Activated CD4-positive, alpha-beta T cell treated with anti-CD3 and anti-CD28 coated beads for 36 hours (primary cell): ENCODE results near the gene KIF9. TPM values are rescaled to one million over a fixed set of nuclear protein-coding genes. Genes with fewer than 3 reads are reported as not detected.
"Not testable (repeated sequence)": the region's sequence is repeated elsewhere in the genome, so short reads cannot be mapped to it uniquely, and the experiment has no call there.

Experiments
- ATAC-seq: fragments of 200-7000 bp; cut with Tn5 transposase; one replicate; pipeline ENCODE4 v1.10.0; 2021; ENCODE audit warnings: mild to moderate bottlenecking, moderate library complexity
- CTCF ChIA-PET: fragments of 350-600 bp; sonication (Branson Sonifier 250); formaldehyde crosslinking; loops from one replicate; lab custom pipeline; 2021; ENCODE audit warnings: antibody characterized with exemption; lab: Charles Lee
- POLR2A ChIA-PET: fragments of 350-600 bp; sonication (Branson Sonifier 250); formaldehyde crosslinking; loops from one replicate; lab custom pipeline; 2021; ENCODE audit warnings: antibody characterized with exemption, inconsistent platforms; lab: Charles Lee
- DNase-seq: peaks from one replicate; pipeline ENCODE4 v3.0.0-alpha.2; 2020
- H3K27ac Mint-ChIP-seq: one replicate; pipeline ENCODE4 v1.8.0; 2021; ENCODE audit warnings: mixed read lengths
- H3K27me3 Mint-ChIP-seq: one replicate; pipeline ENCODE4 v1.8.0; 2021; ENCODE audit warnings: mixed read lengths
- H3K36me3 Mint-ChIP-seq: one replicate; pipeline ENCODE4 v1.8.0; 2021; ENCODE audit warnings: low read depth, mixed read lengths
- H3K4me1 Mint-ChIP-seq: one replicate; pipeline ENCODE4 v1.8.0; 2021; ENCODE audit warnings: mixed read lengths
- H3K4me3 Mint-ChIP-seq: one replicate; pipeline ENCODE4 v1.8.0; 2021; ENCODE audit warnings: mild to moderate bottlenecking, moderate library complexity, mixed read lengths
- H3K9me3 Mint-ChIP-seq: one replicate; pipeline ENCODE4 v1.8.0; 2021; ENCODE audit warnings: low read depth, mixed read lengths
- intact Hi-C, 2 experiments: fragments of 100-400 bp; cut with DNase I in 1 of 2; cut with micrococcal nuclease in 1 of 2; formaldehyde crosslinking; loops; one replicate each; pipeline versions ENCODE4 v1.14.2 to v1.15.1; 2022 to 2024; cut with DNase I, micrococcal nuclease
- total RNA-seq, 2 experiments: library from RNA; stranded (reverse); gene quantifications; one replicate each; pipeline ENCODE4 v1.2.3, GENCODE V29; 2021

Gene KIF9
- total RNA-seq, 2 experiments from 2014 or later, result 2.7 to 5.3 TPM

DNA sequence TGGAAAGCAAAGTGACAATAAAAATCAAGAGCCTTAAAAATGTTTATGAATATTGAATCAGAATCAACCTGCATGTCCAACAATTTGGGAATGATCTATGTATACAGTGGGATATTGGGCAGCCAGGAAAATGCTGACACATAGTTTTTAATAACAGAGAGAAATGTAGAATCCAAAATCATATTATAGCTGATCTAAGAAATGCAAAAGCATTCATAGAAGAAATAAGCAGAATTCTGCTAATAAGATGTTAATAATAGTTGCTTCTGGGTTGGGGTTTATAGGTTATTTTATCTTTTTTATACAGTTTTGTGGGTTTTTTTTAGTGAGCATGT is 15.1 kb downstream of the KIF9 start:
- CTCF ChIA-PET, result no interaction called here
- H3K9me3 Mint-ChIP-seq, result no peaks in the 10 kb centered on the region
- no peaks in the 10 kb centered on the region for H3K36me3 Mint-ChIP-seq
- H3K4me3 Mint-ChIP-seq, result no peak overlapping the region
- no peaks in the 10 kb centered on the region for H3K27me3 Mint-ChIP-seq
- intact Hi-C loops, result no loop called here
- DNase-seq (no peak), ATAC-seq (no peak)
- peaks cover 6% of the 10 kb centered on the region for H3K4me1 Mint-ChIP-seq
- POLR2A ChIA-PET, result no interaction called here
- H3K27ac Mint-ChIP-seq, result no peak overlapping the region

DNA sequence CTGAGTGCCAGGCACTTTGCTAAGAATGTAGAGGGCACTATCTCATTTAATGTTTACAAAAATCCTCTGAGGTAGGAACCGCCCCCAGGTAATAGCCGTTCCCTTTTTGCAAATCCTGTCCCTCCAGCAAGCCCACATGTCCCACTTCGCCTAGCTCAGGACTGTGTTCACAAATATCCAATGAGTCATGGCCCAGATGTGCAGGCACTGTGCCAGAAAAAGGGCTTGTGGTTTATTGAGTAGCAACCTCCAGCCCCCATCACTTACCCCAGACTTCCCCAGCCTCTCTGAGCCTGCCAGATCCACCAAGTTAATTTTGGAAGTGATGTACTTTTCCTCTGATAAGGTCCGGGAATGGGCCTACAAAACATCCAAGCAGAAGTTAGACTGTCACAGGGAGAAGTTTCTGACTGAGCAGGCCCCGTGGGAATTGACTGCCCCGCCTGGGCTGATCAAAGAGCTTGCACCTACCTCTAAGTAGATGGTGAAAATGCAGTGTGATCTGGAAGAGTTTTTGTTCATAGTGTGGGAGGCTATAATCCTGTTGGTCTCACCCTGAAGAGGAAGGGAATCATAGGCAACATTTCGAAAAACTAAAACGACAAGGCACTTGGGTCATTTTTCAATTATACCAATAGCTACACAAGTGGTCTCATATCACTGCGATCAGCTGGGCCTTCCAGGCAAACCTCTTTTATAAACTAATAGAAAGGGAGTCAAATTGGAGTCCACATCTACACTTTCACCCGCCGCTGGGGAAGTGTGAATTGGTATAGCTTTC is 15.7 kb downstream of the KIF9 start:
- ChIA-PET POLR2A (no interaction called here), CTCF (interaction anchor here (0.6 kb wide), 1 partner anchor 257 kb away, joined by 3 read pairs; no protein-coding TSS in a partner anchor)
- Mint-ChIP-seq H3K4me3 (no peak overlapping the region), H3K27me3 (no peaks in the 10 kb centered on the region), H3K36me3 (no peaks in the 10 kb centered on the region), H3K27ac (no peak overlapping the region), H3K4me1 (peaks cover 6% of the 10 kb centered on the region), H3K9me3 (no peaks in the 10 kb centered on the region)
- DNase-seq, result peak; percentile 68
- intact Hi-C loops, result no loop called here
- peak; percentile 53 for ATAC-seq

DNA sequence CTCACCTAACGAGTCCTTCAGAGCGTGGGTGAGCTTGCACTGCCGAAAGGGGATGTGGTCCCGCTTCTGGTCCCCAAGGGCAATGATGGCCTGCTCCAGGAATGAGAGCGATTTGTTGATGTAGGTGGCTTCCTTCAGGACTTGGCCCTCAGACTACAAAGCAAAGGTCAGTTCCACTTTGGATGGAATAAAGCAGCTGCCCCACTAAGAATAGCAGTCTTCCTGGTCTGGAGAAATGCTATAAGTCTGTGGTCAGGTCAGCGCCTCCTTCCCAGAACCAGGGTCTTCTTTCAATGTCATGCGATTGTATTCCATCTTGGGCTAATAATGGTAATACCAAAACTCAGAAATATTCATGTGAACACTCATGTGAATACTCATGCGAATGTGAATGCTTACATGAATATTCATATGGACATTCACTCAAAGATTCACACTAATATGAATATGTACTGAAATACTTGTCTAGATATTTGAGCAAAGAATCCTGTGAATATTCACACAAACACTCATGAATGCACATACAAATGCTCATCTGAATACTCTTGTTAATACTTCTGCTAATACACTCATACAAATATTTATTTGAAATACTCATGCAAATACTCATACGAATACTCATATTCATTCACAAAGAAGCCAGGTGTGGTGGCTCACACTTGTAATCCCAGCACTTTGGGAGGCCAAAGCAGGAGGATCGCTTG is 16.7 kb downstream of the KIF9 start:
- H3K27me3 Mint-ChIP-seq, result no peaks in the 10 kb centered on the region
- no peaks in the 10 kb centered on the region for H3K9me3 Mint-ChIP-seq
- CTCF ChIA-PET, result no interaction called here
- peaks cover 6% of the 10 kb centered on the region for H3K4me1 Mint-ChIP-seq
- POLR2A ChIA-PET, result no interaction called here
- no peaks in the 10 kb centered on the region for H3K36me3 Mint-ChIP-seq
- ATAC-seq (no peak), DNase-seq (no peak)
- no peak overlapping the region for H3K27ac Mint-ChIP-seq
- intact Hi-C loops, result no loop called here
- H3K4me3 Mint-ChIP-seq, result no peak overlapping the region

DNA sequence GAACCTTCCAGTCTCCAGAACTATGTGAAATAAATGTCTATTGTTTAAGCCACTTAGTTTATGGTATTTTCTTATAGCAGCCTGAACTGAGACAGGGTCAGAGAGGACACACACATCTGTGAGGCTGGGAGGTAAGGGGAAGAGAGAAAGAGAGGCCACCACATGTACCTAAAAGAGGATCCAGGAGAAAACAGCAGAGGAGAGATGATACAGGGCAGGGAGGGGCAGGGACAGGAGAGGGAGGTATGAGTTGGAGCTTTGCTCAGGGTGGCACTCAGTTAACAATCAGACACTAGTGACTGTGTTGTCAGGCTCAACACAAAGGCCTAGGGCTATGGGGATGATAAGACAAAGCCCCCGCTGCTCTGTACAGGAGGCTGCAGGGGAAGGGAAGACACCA is 17.6 kb downstream of the KIF9 start:
- H3K27ac Mint-ChIP-seq, result no peak overlapping the region
- CTCF ChIA-PET, result no interaction called here
- no peak overlapping the region for H3K4me3 Mint-ChIP-seq
- H3K27me3 Mint-ChIP-seq, result no peaks in the 10 kb centered on the region
- DNase-seq (no peak), ATAC-seq (no peak)
- H3K9me3 Mint-ChIP-seq, result no peaks in the 10 kb centered on the region
- intact Hi-C loops, result no loop called here
- H3K36me3 Mint-ChIP-seq, result no peaks in the 10 kb centered on the region
- POLR2A ChIA-PET, result no interaction called here
- peaks cover 6% of the 10 kb centered on the region for H3K4me1 Mint-ChIP-seq

DNA sequence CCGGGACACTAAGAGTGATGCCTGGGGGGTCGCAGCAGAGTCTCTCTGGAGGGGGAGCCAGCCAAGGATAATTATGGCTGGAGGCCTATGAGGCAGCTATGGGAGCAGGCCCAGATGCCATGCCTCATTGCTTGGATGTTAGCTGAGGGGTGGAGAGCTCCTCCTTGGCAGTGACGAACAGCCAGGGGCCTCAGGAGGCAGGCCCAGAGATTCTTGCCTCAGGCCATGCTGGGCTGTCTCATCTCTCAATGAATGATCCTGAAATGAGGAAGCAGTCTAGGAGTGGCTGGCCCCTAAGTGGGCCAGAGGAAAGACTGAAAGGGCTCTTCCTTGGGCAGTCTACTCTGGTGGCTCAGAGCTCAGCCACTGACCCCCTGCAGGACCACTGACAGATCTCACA is 21.3 kb downstream of the KIF9 start:
- H3K27ac Mint-ChIP-seq, result no peak overlapping the region
- no peaks in the 10 kb centered on the region for H3K9me3 Mint-ChIP-seq
- H3K36me3 Mint-ChIP-seq, result no peaks in the 10 kb centered on the region
- ATAC-seq (no peak), DNase-seq (no peak)
- intact Hi-C loops, result no loop called here
- no peaks in the 10 kb centered on the region for H3K4me1 Mint-ChIP-seq
- CTCF ChIA-PET, result interaction anchor here (0.7 kb wide), 1 partner anchor 29 kb away, joined by 3 read pairs; no protein-coding TSS in a partner anchor
- H3K4me3 Mint-ChIP-seq, result no peak overlapping the region
- H3K27me3 Mint-ChIP-seq, result no peaks in the 10 kb centered on the region
- POLR2A ChIA-PET, result no interaction called here

DNA sequence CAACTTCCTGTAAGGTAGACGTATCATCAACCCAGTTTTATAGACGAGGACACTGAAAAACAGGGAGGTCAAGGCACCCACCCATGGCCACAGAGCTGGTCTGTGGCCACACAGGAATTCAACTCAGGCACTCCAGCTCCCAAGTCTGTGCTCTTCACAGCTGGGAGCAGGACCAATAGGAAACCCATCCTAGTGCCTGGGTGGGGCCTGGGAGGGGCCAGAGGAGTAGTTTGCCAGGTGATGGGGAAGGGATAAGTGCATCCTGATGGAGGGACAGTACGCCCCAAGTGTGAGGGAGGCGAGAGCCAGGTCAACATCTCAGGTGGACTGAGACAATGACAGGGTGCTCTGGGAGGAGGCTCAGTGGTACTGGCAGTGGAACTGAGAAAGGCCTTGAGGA is 22.0 kb downstream of the KIF9 start:
- intact Hi-C loops, result no loop called here
- Mint-ChIP-seq H3K36me3 (no peaks in the 10 kb centered on the region), H3K9me3 (no peaks in the 10 kb centered on the region), H3K27ac (no peak overlapping the region), H3K4me3 (no peak overlapping the region), H3K27me3 (no peaks in the 10 kb centered on the region), H3K4me1 (no peaks in the 10 kb centered on the region)
- ATAC-seq (no peak), DNase-seq (no peak)
- POLR2A ChIA-PET, result no interaction called here
- CTCF ChIA-PET, result no interaction called here

DNA sequence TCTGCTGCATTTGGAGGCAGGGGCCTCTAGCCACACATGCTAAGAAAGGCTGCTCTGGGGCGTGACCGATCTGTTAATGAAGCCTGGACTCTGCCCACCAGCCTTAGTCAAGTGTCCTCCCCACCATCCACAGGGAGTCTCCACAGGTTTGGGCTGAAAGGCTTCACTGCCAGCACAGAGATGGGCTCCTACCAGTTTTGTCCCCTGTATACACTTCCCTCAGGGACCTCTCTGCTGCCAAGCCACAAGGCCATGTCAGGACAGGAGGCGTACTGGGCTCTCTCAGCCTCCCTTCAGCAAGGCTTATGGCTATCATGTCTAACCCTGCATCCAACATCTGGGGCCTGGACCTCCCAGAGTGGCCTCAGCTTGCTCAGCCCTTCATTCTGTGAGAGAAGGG is 23.5 kb downstream of the KIF9 start:
- H3K27me3 Mint-ChIP-seq, result no peaks in the 10 kb centered on the region
- no peaks in the 10 kb centered on the region for H3K9me3 Mint-ChIP-seq
- H3K4me1 Mint-ChIP-seq, result no peaks in the 10 kb centered on the region
- ChIA-PET CTCF (no interaction called here), POLR2A (no interaction called here)
- no peak overlapping the region for H3K4me3 Mint-ChIP-seq
- ATAC-seq, result no peak
- intact Hi-C loops, result no loop called here
- no peak for DNase-seq
- H3K27ac Mint-ChIP-seq, result no peak overlapping the region
- H3K36me3 Mint-ChIP-seq, result no peaks in the 10 kb centered on the region

DNA sequence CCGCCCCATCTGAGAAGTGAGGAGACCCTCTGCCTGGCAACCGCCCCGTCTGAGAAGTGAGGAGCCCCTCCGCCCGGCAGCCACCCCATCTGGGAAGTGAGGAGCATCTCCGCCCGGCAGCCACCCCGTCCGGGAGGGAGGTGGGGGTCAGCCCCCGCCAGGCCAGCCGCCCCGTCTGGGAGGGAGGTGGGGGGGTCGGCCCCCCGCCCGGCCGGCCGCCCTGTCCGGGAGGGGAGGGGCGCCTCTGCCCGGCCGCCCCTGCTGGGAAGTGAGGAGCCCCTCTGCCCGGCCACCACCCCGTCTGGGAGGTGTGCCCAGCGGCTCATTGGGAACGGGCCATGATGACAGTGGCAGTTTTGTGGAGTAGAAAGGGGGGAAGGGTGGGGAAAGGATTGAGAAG is 26.3 kb downstream of the KIF9 start:
- H3K27ac Mint-ChIP-seq, ATAC-seq, DNase-seq, CTCF ChIA-PET, POLR2A ChIA-PET, H3K4me1 Mint-ChIP-seq, H3K27me3 Mint-ChIP-seq, H3K36me3 Mint-ChIP-seq, H3K9me3 Mint-ChIP-seq, intact Hi-C loops, H3K4me3 Mint-ChIP-seq: not testable (repeated sequence)

DNA sequence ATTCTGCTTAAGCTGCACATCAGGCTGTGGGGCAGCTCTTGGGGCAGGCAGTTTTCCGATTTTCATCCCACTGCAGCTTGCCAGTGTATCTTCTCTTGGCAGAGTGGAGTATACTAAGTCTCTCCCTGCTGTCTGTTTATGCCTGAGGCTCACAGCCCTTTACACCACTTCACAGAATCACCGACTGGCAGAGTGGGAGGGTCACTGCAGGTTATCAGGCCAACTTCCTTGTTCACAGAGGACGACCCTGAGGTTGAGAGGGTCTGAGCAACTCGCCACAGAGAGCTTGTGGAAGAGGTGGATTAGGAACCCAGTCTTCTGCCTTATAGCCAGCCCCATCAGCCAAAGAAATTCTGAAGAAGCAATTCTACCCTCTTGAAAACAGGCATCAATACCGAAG is 30.9 kb downstream of the KIF9 start:
- no peaks in the 10 kb centered on the region for H3K36me3 Mint-ChIP-seq
- POLR2A ChIA-PET, result no interaction called here
- intact Hi-C loops, result no loop called here
- H3K4me1 Mint-ChIP-seq, result no peaks in the 10 kb centered on the region
- no peak overlapping the region for H3K27ac Mint-ChIP-seq
- no peaks in the 10 kb centered on the region for H3K27me3 Mint-ChIP-seq
- CTCF ChIA-PET, result interaction anchor here (0.5 to 1.6 kb wide), 2 partner anchors 19 to 72 kb away, joined by 3 to 4 read pairs; no protein-coding TSS in a partner anchor
- no peak for ATAC-seq
- H3K4me3 Mint-ChIP-seq, result no peak overlapping the region
- DNase-seq, result no peak
- no peaks in the 10 kb centered on the region for H3K9me3 Mint-ChIP-seq

DNA sequence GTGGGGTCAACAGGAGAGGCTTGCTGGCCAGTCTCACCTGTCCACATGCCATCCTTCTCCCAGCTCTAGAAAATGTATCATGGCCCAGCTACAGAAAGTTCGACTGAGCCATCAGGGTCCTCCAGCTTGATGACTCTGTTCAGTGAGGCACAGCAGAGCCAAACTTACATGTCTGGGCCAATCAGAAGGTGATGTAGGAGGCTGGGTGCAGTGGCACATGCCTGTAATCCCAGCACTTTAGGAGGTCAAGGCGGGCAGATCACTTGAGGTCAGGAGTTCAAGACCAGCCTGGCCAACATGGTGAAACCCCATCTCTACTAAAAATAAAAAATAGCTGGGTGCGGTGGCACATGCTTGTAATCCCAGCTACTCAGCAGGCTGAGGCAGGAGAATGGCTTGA is 31.5 kb downstream of the KIF9 start:
- POLR2A ChIA-PET, result interaction anchor here (0.7 kb wide), 1 partner anchor 84 kb away, joined by 4 read pairs; no protein-coding TSS in a partner anchor
- H3K9me3 Mint-ChIP-seq, H3K4me3 Mint-ChIP-seq, ATAC-seq, H3K36me3 Mint-ChIP-seq, H3K27me3 Mint-ChIP-seq, DNase-seq, H3K4me1 Mint-ChIP-seq, intact Hi-C loops, H3K27ac Mint-ChIP-seq: not testable (repeated sequence)
- CTCF ChIA-PET, result interaction anchor here (1.1 to 1.6 kb wide), 2 partner anchors 73 to 151 kb away, joined by 4 read pairs; no protein-coding TSS in a partner anchor

DNA sequence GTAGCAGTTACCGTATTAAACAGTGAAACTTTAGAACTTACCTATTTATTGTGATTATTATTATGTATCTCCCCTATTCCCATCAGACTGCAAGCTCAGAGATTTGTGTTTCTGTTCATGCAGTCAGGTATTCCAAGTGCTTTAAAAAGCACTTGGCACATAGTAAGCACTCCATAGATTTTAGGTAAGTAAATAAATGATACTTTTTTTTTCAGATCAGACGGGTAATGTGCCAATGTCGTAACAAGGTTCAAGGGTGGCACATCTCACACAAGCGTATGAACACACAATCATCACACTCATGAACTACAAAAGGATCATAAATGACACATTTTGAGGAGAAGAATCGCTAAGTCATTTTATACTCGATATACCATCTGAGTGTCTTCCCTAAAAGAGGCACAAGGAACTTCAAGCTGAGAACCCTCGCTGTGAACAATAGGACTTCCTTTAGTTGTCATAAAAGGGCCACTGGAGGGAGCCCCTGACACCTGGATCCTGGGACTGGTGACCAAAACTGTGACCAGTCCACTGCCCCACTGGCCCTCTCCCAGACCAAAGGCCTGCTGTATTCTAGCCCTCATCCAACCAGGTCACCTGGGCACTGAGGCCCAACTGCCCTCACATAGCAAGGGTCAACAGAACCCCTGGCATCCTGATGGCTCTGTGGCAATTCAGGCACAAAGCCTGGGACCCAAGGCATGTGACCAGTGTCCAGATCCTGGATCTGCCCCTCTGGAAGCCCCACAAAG is 32.1 kb downstream of the KIF9 start:
- no peak overlapping the region for H3K4me3 Mint-ChIP-seq
- POLR2A ChIA-PET, result interaction anchor here (0.7 kb wide), 1 partner anchor 83 kb away, joined by 4 read pairs; no protein-coding TSS in a partner anchor
- H3K4me1 Mint-ChIP-seq, result no peaks in the 10 kb centered on the region
- CTCF ChIA-PET, result interaction anchor here (0.6 to 1.1 kb wide), 2 partner anchors 74 to 152 kb away, joined by 4 to 6 read pairs; no protein-coding TSS in a partner anchor
- no peak overlapping the region for H3K27ac Mint-ChIP-seq
- ATAC-seq, result no peak
- intact Hi-C loops, result no loop called here
- no peaks in the 10 kb centered on the region for H3K27me3 Mint-ChIP-seq
- H3K36me3 Mint-ChIP-seq, result no peaks in the 10 kb centered on the region
- H3K9me3 Mint-ChIP-seq, result no peaks in the 10 kb centered on the region
- DNase-seq, result no peak
